Gastroesophageal sphincter (tissue), 4 donors: Measurements from ENCODE around the gene GHRH. TPM values are rescaled to one million over a fixed set of nuclear protein-coding genes. Genes with fewer than 3 reads are reported as not detected.
A peak's percentile ranks its signal among the peaks of the same experiment; 100 is the strongest.

ENCODE experiments used
- ATAC-seq: fragments of 150-250 bp; one replicate; pipeline ENCODE4 v1.9.1; 2016; ENCODE audit warnings: mild to moderate bottlenecking, moderate library complexity
- H3K27ac ChIP-seq, 4 donors: fragments of 200-600 bp; sonication (generic) in 3 of 4; 1 replicate in 3 of 4; 2 replicates in 1 of 4; pipeline ENCODE4 v1.5.1; 2016 to 2019
- H3K27me3 ChIP-seq: fragments of 200-600 bp; sonication (generic); one replicate; pipeline ENCODE4 v1.5.1; 2019
- H3K36me3 ChIP-seq, 2 donors: fragments of 200-600 bp; sonication (generic); one replicate each; pipeline ENCODE4 v1.5.1; 2019; ENCODE audit warnings: control low read depth in 1 of 2
- H3K4me1 ChIP-seq, 3 donors: fragments of 200-600 bp; sonication (generic); 1 replicate in 2 of 3; 2 replicates in 1 of 3; pipeline ENCODE4 v1.5.1; 2016 to 2019; ENCODE audit warnings: control low read depth in 2 of 3
- H3K4me3 ChIP-seq, 2 donors: fragments of 200-600 bp; sonication (generic); one replicate each; pipeline ENCODE4 v1.5.1; 2019; ENCODE audit warnings: mild to moderate bottlenecking in 1 of 2, moderate library complexity in 1 of 2
- H3K9me3 ChIP-seq, 3 donors: fragments of 200-600 bp; sonication (generic); one replicate each; pipeline ENCODE4 v1.5.1; 2017 to 2019; ENCODE audit warnings: control low read depth in 2 of 3
- EP300 ChIP-seq: sonication (generic); formaldehyde crosslinking; IDR thresholded peaks from one replicate; pipeline ENCODE4 v1.6.1; 2017; ENCODE audit warnings: antibody characterized with exemption, mild to moderate bottlenecking
- POLR2A ChIP-seq, 2 donors: fragments of 450-650 bp; IDR thresholded peaks; one replicate each; pipeline ENCODE4 v1.6.1; 2017; ENCODE audit warnings: antibody characterized with exemption in 2 of 2, mild to moderate bottlenecking in 2 of 2, moderate library complexity in 1 of 2
- POLR2AphosphoS5 ChIP-seq: sonication (generic); formaldehyde crosslinking; IDR thresholded peaks from one replicate; pipeline ENCODE4 v1.6.1; 2017; ENCODE audit warnings: antibody characterized with exemption
- WGBS, 2 donors: methylation state at CpG; one replicate each; pipeline ENCODE4 v1.1.5; 2018; ENCODE audit warnings: low coverage in 1 of 2; 5-methylcytosine and 5-hydroxymethylcytosine counted together
- total RNA-seq, 4 donors: library from RNA; depleted of rRNA; stranded (reverse); fragments of >200 nt; gene quantifications; one replicate each; pipeline ENCODE4 v1.1.0, GENCODE V29; 2016
- TF ChIP-seq, protein P1 (sequence below), 4 experiments: fragments of 200-600 bp in 2 of 4; fragments of 450-650 bp in 2 of 4; sonication (generic) in 1 of 4; IDR thresholded peaks; one replicate each; pipeline ENCODE4 v1.5.1; 2017 to 2019; ENCODE audit warnings: antibody characterized with exemption in 4 of 4, mild to moderate bottlenecking in 2 of 4, moderate library complexity in 2 of 4

Gene GHRH
- total RNA-seq, 4 donors from 2014 or later: not detected

DNA sequence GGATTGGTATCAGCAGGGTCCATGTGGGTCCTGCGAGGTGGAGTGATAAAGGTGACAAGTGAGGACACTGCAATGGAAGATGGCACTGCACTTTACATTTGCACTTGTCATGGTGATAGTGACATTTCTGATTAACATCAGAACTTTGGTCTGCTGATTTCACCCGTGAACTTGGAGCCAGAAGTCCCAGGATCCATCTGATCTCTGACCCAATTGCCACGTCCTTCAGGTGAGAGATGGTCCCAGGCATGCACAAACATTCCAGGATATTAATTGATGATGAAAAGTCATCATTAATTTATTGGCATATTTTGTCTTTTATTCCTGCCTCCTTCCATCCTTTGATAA is 9.8 kb upstream of the GHRH start:
- WGBS, 2 donors: 78 to 94% methylated on average over 2 of the region's 3 CpGs
- no peaks in the 10 kb centered on the region for H3K9me3 ChIP-seq
- H3K27me3 ChIP-seq: no peaks in the 10 kb centered on the region
- no peak overlapping the region for H3K4me3 ChIP-seq
- H3K27ac ChIP-seq: no peak overlapping the region
- no peak for TF ChIP-seq POLR2A (IDR thresholded peaks at IDR 0.05)
- TF ChIP-seq, protein P1, sequence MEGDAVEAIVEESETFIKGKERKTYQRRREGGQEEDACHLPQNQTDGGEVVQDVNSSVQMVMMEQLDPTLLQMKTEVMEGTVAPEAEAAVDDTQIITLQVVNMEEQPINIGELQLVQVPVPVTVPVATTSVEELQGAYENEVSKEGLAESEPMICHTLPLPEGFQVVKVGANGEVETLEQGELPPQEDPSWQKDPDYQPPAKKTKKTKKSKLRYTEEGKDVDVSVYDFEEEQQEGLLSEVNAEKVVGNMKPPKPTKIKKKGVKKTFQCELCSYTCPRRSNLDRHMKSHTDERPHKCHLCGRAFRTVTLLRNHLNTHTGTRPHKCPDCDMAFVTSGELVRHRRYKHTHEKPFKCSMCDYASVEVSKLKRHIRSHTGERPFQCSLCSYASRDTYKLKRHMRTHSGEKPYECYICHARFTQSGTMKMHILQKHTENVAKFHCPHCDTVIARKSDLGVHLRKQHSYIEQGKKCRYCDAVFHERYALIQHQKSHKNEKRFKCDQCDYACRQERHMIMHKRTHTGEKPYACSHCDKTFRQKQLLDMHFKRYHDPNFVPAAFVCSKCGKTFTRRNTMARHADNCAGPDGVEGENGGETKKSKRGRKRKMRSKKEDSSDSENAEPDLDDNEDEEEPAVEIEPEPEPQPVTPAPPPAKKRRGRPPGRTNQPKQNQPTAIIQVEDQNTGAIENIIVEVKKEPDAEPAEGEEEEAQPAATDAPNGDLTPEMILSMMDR (IDR thresholded peaks at IDR 0.05): no peak
- TF ChIP-seq EP300: no peak
- TF ChIP-seq POLR2AphosphoS5: no peak
- H3K36me3 ChIP-seq: no peaks in the 10 kb centered on the region
- no peak for ATAC-seq
- H3K4me1 ChIP-seq: peaks cover 0 to 11% (median 0%) of the 10 kb centered on the region in 3 donors

GRCh38 chr20:37270576-37271420 is 9.2 kb upstream of the GHRH start:
- H3K4me1 ChIP-seq: peaks cover 0 to 7% (median 0%) of the 10 kb centered on the region in 3 donors
- no peak for ATAC-seq
- H3K27ac ChIP-seq: peak overlapping the region in 1 of 4 donors; percentile 19
- H3K36me3 ChIP-seq: no peaks in the 10 kb centered on the region
- WGBS, 2 donors: 80% methylated on average over 4 of the region's 12 CpGs; no CpG with 5 or more reads in 1 of the 2 donors
- no peaks in the 10 kb centered on the region for H3K9me3 ChIP-seq
- H3K27me3 ChIP-seq: no peaks in the 10 kb centered on the region
- no peak for TF ChIP-seq EP300
- TF ChIP-seq, protein P1 (IDR thresholded peaks at IDR 0.05): no peak
- TF ChIP-seq POLR2AphosphoS5: no peak
- TF ChIP-seq POLR2A (IDR thresholded peaks at IDR 0.05): no peak
- H3K4me3 ChIP-seq: no peak overlapping the region

- WGBS, 2 donors: 52 to 53% methylated on average over 10 to 11 of the region's 15 CpGs
- no peaks in the 10 kb centered on the region for H3K27me3 ChIP-seq
- no peaks in the 10 kb centered on the region for H3K36me3 ChIP-seq
- H3K9me3 ChIP-seq: no peaks in the 10 kb centered on the region
- no peak overlapping the region for H3K4me3 ChIP-seq
- H3K4me1 ChIP-seq: peaks cover 0 to 7% (median 0%) of the 10 kb centered on the region in 3 donors
- TF ChIP-seq EP300 (no peak), POLR2A (IDR thresholded peaks at IDR 0.05) (no peak), POLR2AphosphoS5 (no peak)
- TF ChIP-seq, protein P1 (IDR thresholded peaks at IDR 0.05): no peak
- no peak for ATAC-seq
- no peak overlapping the region for H3K27ac ChIP-seq
These were observed 6.2 kb upstream of the GHRH start for GRCh38 chr20:37267667-37268313.

DNA sequence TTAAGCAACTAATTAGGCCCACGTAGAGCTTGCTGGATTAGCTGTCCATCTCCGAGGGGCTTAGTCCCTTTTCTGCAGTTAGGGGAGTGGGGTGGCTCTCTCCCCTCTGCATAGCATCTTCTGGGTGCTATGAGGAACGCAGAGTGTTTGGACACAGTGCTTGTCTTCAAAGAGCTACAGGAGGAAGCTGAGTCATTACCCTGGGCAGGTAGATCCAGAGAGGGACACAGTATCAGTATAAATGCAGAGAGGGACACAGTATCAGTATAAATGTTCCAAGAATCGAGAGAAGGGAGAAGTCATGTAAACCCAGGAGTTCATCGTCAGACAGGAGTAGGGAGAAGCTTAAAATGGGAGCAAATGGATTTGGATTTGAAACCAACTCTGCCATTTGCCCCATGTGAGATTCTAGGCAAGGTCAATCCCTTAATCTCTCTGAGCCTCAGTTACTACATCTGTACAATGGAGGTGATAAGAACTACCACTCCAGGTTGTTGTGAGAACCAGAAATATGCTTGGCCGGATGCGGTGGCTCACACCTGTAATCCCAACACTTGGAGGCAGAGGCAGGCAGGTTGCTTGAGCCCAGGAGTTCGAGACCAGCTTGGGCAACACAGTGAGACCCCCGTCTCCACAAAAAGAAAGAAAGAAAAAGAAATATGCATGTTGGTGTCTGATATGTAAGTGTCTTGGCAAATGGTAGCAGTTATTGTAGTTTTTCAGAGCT is 5.5 kb upstream of the GHRH start:
- 77 to 83% methylated on average over 6 to 8 of the region's 9 CpGs for WGBS, 2 donors
- TF ChIP-seq EP300: no peak
- TF ChIP-seq POLR2AphosphoS5: no peak
- no peak for TF ChIP-seq POLR2A (IDR thresholded peaks at IDR 0.05)
- TF ChIP-seq, protein P1 (IDR thresholded peaks at IDR 0.05): no peak
- no peaks in the 10 kb centered on the region for H3K27me3 ChIP-seq
- no peaks in the 10 kb centered on the region for H3K9me3 ChIP-seq
- peaks cover 0 to 7% (median 0%) of the 10 kb centered on the region in 3 donors for H3K4me1 ChIP-seq
- ATAC-seq: no peak
- H3K36me3 ChIP-seq: no peaks in the 10 kb centered on the region
- no peak overlapping the region for H3K27ac ChIP-seq
- H3K4me3 ChIP-seq: no peak overlapping the region
